ENCODE results near the gene USHBP1. TPM values are rescaled to one million over a fixed set of nuclear protein-coding genes. Genes with fewer than 3 reads are reported as not detected.
A peak's percentile ranks its signal among the peaks of the same experiment; 100 is the strongest.

USHBP1 gene
- total and polyA plus RNA-seq, 10 of the 15 experiments (the other 5 are each of a cell fraction or from before 2014, with no cell fraction given) = 0.05 to 0.96 (median 0.22) TPM; not detected in 2

DNA sequence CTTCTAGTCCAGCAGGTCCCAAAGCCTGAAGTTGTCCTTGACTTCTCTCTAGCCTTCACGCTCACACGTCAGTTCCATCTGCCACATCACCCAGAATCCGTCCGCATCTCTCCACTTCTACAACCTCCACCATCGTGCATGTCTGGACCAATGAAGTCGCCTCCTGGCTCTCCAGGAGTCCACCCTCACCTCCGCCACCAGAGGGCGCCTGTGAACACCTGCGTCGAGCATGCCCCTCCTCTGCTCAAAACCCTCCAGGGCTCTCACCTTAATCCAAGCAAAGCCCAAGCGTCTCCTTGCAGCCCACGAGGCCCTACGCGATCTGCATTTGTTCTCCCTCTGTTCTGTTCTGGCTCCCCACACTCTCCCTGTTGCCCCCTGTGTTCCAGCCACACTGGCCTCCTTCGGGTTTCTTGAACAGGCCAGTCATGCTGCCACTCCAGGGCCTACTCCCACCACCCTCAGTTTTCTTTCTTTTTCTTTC, 3.7 kb downstream of the USHBP1 start (continued):
- TF ChIP-seq POU2F2 (IDR thresholded peaks at IDR 0.05; ENCODE audit: borderline replicate concordance, low read depth, low read length) = peak; percentile 42; the same call in 1 of the 3 replicates
- TF ChIP-seq MXI1 (IDR thresholded peaks at IDR 0.05; ENCODE audit: low read depth, low read length) = no peak
- TF ChIP-seq CREM (IDR thresholded peaks at IDR 0.05; ENCODE audit: low read depth) = peak; percentile 70
- TF ChIP-seq, protein P1, sequence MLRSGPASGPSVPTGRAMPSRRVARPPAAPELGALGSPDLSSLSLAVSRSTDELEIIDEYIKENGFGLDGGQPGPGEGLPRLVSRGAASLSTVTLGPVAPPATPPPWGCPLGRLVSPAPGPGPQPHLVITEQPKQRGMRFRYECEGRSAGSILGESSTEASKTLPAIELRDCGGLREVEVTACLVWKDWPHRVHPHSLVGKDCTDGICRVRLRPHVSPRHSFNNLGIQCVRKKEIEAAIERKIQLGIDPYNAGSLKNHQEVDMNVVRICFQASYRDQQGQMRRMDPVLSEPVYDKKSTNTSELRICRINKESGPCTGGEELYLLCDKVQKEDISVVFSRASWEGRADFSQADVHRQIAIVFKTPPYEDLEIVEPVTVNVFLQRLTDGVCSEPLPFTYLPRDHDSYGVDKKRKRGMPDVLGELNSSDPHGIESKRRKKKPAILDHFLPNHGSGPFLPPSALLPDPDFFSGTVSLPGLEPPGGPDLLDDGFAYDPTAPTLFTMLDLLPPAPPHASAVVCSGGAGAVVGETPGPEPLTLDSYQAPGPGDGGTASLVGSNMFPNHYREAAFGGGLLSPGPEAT (IDR thresholded peaks at IDR 0.05; ENCODE audit: low read depth) = no peak
- TF ChIP-seq NR2C1 (IDR thresholded peaks at IDR 0.05) = no peak
- no peak for TF ChIP-seq SIX5 (IDR thresholded peaks at IDR 0.05; ENCODE audit: low read depth, low read length, severe bottlenecking)
- no peak for TF ChIP-seq IKZF1 (conservative IDR thresholded peaks at IDR 0.05)
- no peak for TF ChIP-seq BRCA1 (IDR thresholded peaks at IDR 0.05; ENCODE audit: low read depth, low read length)
- TF ChIP-seq FOXM1 (IDR thresholded peaks at IDR 0.05; ENCODE audit: low read depth, low read length) = no peak
- TF ChIP-seq YY1 (IDR thresholded peaks at IDR 0.05; ENCODE audit: low read depth, low read length) = peak; percentile 81
- TF ChIP-seq, protein P2, sequence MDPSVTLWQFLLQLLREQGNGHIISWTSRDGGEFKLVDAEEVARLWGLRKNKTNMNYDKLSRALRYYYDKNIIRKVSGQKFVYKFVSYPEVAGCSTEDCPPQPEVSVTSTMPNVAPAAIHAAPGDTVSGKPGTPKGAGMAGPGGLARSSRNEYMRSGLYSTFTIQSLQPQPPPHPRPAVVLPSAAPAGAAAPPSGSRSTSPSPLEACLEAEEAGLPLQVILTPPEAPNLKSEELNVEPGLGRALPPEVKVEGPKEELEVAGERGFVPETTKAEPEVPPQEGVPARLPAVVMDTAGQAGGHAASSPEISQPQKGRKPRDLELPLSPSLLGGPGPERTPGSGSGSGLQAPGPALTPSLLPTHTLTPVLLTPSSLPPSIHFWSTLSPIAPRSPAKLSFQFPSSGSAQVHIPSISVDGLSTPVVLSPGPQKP (IDR thresholded peaks at IDR 0.05; ENCODE audit: low read depth, low read length) = peak; percentile 32; the same call in 1 of the 2 replicates
- no peak for TF ChIP-seq STAT3 (IDR thresholded peaks at IDR 0.05; ENCODE audit: low read depth, low read length)
- no peak for TF ChIP-seq ZNF217 (IDR thresholded peaks at IDR 0.05)
- peak; percentile 42; the same call in 1 of the 2 replicates for TF ChIP-seq TCF12 (IDR thresholded peaks at IDR 0.05; ENCODE audit: low read depth, low read length)
- TF ChIP-seq SMARCA5 (IDR thresholded peaks at IDR 0.05) = peak; percentile 54; the same call in 1 of the 2 replicates
- TF ChIP-seq NFYA (IDR thresholded peaks at IDR 0.05; ENCODE audit: borderline replicate concordance, low read depth, low read length) = no peak
- TF ChIP-seq, protein P3, sequence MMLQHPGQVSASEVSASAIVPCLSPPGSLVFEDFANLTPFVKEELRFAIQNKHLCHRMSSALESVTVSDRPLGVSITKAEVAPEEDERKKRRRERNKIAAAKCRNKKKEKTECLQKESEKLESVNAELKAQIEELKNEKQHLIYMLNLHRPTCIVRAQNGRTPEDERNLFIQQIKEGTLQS (IDR thresholded peaks at IDR 0.05; ENCODE audit: borderline replicate concordance, extremely low read depth, low read depth, low read length) = no peak
- 0 out of 2 replicates have a peak, but pooled peaks have one; percentile 17 for TF ChIP-seq NFYB (IDR thresholded peaks at IDR 0.05; ENCODE audit: insufficient read depth, low read depth, low read length)
- TF ChIP-seq TCF3 (IDR thresholded peaks at IDR 0.05; ENCODE audit: borderline replicate concordance, insufficient read depth, low read depth, low read length) = no peak
- no peak for TF ChIP-seq ZSCAN29 (IDR thresholded peaks at IDR 0.05)
- no peak for TF ChIP-seq HDAC2 (IDR thresholded peaks at IDR 0.05)

Data from GM12878 (cell line).